PFSK-1 (cell line): ENCODE measurements around the gene EMILIN1.

Experiments used
- POLR2AphosphoS5 ChIP-seq: IDR thresholded peaks from 2 replicates; pipeline ENCODE4 v1.6.1; 2012; ENCODE audit warnings: low read depth, mild to moderate bottlenecking, control low read depth, low read length, moderate library complexity
- REST ChIP-seq, 2 experiments: IDR thresholded peaks; 2 replicates each; pipeline versions ENCODE4 v1.6.1 to v1.8.0; 2011 to 2012; ENCODE audit warnings: low read depth in 2 of 2, low read length in 2 of 2, control low read depth in 1 of 2, inconsistent platforms in 1 of 2, mild to moderate bottlenecking in 1 of 2, moderate library complexity in 1 of 2; ENCODE audit not compliant: insufficient read depth in 1 of 2
- TAF1 ChIP-seq: IDR thresholded peaks from 2 replicates; pipeline ENCODE4 v1.6.1; 2012; ENCODE audit warnings: low read length, control low read depth, borderline replicate concordance; ENCODE audit not compliant: insufficient read depth

DNA sequence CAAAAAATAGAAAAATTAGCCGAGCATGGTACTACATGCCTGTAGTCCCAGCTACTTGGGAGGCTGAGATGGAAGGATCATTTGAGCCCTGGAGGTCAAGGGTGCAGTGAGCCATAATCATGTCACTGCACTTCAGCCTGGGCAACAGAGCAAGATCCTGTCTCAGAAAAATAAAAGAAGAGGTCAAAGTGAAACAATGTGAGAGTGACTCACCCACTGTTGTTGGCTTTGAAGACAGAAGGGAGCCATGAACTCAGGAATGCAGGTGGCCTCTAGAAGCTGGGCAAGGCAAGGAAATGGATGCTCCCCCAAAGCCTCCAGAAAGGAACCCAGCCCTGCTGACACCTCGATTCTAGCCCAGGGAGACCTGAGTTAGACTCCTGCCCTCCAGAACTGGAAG, 49.4 kb upstream of the EMILIN1 start:
- no peak for TF ChIP-seq POLR2AphosphoS5
- no peak for TF ChIP-seq REST (IDR thresholded peaks at IDR 0.05; ENCODE audit: insufficient read depth in 1 of 2, low read depth in 2 of 2, low read length in 2 of 2)
- TF ChIP-seq TAF1: no peak
